BLaER1 (cell line): ENCODE data around the gene SOCS3.

Source experiments
- H3K27ac ChIP-seq: shearing (Covaris generic); formaldehyde crosslinking; 2 replicates; pipeline ENCODE4 v1.8.1; 2022
- H3K27me3 ChIP-seq: shearing (Covaris generic); formaldehyde crosslinking; 2 replicates; pipeline ENCODE4 v1.8.1; 2022
- H3K36me3 ChIP-seq: shearing (Covaris generic); formaldehyde crosslinking; 2 replicates; pipeline ENCODE4 v1.8.1; 2022
- H3K4me1 ChIP-seq: shearing (Covaris generic); formaldehyde crosslinking; 2 replicates; pipeline ENCODE4 v1.8.1; 2022
- H3K4me2 ChIP-seq: shearing (Covaris generic); formaldehyde crosslinking; 2 replicates; pipeline ENCODE4 v1.8.1; 2022
- H3K4me3 ChIP-seq: shearing (Covaris generic); formaldehyde crosslinking; 2 replicates; pipeline ENCODE4 v1.8.1; 2022
- H3K9ac ChIP-seq: shearing (Covaris generic); formaldehyde crosslinking; 2 replicates; pipeline ENCODE4 v1.8.1; 2022
- H3K9me3 ChIP-seq: shearing (Covaris generic); formaldehyde crosslinking; 2 replicates; pipeline ENCODE4 v1.8.1; 2022
- H4K20me1 ChIP-seq: shearing (Covaris generic); formaldehyde crosslinking; 2 replicates; pipeline ENCODE4 v1.8.1; 2022
- Cebpa-rat ChIP-seq: shearing (Covaris generic); IDR thresholded peaks from 2 replicates; pipeline ENCODE4 v1.8.1; 2022

Gene SOCS3

DNA sequence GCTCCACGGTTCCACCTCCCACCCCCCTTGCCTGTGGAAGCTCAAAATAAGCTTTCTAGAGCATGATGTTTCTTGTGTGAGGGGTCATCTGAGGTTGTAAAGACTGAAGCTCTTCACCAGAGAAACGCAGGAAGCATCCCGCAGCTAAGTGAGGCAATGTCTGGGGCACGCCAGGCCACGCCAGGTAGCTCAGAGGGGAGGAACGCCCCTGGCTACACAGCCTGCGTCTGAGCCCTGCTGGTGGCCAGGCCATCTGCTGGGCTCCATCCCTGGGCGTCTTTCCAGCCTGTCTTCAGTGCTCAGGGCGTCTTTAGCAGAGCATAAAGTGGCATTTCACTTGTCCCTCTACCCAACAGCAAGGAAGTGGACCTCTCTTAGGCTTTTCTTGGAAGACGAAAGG lies 15.2 kb downstream of the SOCS3 start:
- no peak for TF ChIP-seq Cebpa-rat
- Histone ChIP-seq H3K9me3 (no peaks in the 10 kb centered on the region), H3K4me2 (no peak overlapping the region), H3K9ac (no peak overlapping the region), H4K20me1 (peaks cover 9% of the 10 kb centered on the region; the same call in 1 of the 2 replicates), H3K27ac (no peak overlapping the region), H3K4me1 (peaks cover 37% of the 10 kb centered on the region), H3K36me3 (no peaks in the 10 kb centered on the region), H3K4me3 (no peak overlapping the region), H3K27me3 (peaks cover 53% of the 10 kb centered on the region)

DNA sequence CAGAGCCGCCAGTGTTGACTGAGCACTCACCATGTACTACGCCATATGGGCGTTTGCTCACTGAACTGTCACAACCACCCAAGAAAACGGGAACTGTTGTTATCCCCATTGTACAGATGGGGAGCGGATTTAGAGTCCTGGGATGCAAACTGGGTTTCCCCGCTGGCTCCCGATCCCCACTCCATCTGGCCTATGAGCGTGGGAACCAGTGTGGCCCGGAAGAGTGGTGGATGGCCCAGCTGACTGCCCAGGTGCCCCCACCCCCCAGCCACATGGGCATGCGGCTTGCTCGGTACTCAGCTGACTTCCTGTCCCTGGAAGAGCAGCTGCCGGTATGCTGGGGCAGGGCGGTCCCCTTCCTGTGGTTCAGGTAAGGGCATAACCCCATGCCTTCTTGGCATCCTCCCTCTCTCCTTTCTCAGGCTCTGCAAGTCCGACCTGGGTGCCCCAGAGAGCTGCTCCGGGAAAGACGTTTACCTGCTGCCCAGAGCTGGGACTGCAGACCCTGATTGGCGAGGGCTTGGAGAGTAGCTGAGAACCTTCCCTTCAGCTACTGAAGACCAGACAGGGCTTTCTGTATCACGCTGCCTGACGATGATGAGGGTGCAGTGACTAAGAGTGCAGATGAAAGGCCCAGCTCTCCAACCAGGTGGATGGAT lies 16.2 kb downstream of the SOCS3 start:
- Histone ChIP-seq H3K9ac (no peak overlapping the region), H3K9me3 (no peaks in the 10 kb centered on the region), H3K27me3 (peaks cover 56% of the 10 kb centered on the region), H3K36me3 (no peaks in the 10 kb centered on the region), H3K4me2 (peak overlapping the region; percentile 90), H3K27ac (no peak overlapping the region), H4K20me1 (peaks cover 9% of the 10 kb centered on the region; the same call in 1 of the 2 replicates), H3K4me3 (no peak overlapping the region), H3K4me1 (peaks cover 38% of the 10 kb centered on the region)
- TF ChIP-seq Cebpa-rat = no peak

DNA sequence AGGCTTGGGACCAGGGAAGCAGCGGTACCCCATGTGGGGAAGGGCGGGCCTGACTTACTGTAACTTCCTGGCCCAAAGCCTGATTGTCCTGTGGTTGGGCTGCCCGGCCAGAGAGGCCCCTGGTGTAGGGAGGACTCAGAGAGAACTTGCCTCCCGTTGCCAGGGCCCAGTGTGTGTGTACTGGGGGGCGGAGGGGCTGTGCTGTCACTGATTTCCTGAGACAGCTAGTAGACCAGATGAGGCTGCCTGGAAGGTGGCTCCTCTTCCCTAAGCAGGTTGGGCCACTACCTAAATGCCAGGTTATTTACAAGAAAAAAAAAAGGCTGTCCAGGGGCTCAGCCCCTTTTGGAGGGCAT lies 16.7 kb downstream of the SOCS3 start:
- Histone ChIP-seq H3K4me3 (no peak overlapping the region), H4K20me1 (peaks cover 9% of the 10 kb centered on the region; the same call in 1 of the 2 replicates), H3K27ac (no peak overlapping the region), H3K4me2 (peak overlapping the region; percentile 90), H3K9ac (no peak overlapping the region), H3K4me1 (peaks cover 39% of the 10 kb centered on the region), H3K27me3 (peaks cover 56% of the 10 kb centered on the region), H3K36me3 (no peaks in the 10 kb centered on the region), H3K9me3 (no peaks in the 10 kb centered on the region)
- no peak for TF ChIP-seq Cebpa-rat

DNA sequence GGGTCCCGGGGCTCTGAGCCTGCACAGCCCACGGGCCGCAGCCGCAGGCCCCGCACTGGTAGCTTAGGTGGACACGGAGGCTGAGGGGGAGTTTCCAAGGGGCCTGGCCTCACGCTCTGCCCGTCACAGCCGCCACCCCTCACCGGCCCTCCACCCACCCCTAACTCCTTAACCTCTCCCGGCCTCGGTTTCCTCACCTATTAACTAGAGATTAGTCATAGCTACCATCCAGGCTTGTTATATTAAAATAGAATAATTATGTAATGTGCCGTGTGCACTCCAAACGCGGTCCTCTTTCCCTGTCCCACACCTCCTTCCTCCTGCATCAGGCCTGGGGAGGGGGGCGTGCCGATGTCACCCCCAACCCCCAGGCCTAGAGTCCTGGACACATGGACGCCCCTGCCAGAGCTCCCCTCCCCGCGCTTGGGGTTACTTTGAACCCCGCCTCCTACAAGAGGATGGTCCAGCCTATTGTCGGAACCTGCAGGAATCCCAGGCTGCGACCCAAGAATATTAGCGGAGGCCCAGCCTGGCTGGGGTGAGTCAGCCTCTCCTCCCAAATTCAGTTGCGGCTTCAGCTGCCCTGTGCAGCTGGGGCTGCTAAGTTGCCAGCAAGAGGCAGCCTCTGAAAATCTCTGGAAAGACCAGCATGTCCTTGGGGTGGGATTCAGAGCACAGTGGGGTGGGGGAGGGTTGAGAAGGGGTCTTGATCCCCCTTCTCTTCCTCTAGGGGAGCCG lies 17.3 kb downstream of the SOCS3 start:
- Histone ChIP-seq H3K36me3 (no peaks in the 10 kb centered on the region), H3K9me3 (no peaks in the 10 kb centered on the region), H3K4me3 (peak overlapping the region; percentile 61), H3K27me3 (peaks cover 56% of the 10 kb centered on the region), H3K9ac (no peak overlapping the region), H4K20me1 (peaks cover 9% of the 10 kb centered on the region; the same call in 1 of the 2 replicates), H3K27ac (no peak overlapping the region), H3K4me2 (peak overlapping the region; percentile 90), H3K4me1 (peaks cover 43% of the 10 kb centered on the region)
- no peak for TF ChIP-seq Cebpa-rat

DNA sequence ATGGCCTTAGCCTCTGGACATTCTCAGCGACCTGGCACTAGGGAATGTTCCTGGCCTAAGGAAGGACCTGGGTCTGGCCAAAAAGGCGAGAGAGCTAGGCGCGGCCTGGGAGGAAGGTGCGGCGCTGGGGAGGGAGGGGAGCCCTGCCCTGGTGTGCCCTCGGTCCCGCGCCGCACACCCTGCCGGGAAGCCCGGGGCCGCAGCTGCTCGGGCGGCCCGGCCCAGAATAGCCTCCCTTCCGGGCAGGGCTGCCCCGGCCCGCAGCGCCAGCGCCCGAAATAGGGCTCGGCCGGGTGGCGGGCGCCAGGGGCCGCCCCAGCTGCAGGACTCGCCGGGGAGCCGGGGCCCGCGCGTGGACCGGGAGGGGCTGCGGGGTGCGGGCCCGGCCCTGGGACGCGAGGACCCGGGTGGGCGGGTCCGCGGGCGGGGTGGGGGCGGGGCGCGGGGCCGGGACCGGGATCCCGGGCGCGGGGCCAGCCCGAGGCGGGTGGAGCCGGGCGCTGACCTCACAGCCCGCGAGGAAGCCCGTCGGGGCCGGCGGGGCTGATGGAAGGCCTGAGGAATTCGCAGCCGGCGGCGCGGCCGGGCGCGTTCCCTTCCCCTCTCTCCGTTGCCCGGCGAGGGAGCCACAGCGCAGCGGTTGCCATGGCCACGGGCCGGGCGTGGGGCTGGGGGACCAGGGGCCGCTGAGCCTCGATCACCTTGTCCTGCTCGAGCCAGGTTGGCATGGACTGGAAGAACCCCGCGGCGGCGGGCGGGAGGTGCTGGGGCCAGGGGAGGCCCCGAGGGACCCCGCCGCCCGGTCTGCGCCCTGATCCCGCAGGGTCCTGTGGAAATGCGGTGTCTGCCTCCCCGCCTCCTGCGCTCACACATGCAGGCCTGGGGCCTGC lies 18.1 kb downstream of the SOCS3 start:
- no peaks in the 10 kb centered on the region for H3K9me3 ChIP-seq
- peak overlapping the region; percentile 61 for H3K4me3 ChIP-seq
- peaks cover 51% of the 10 kb centered on the region for H3K4me1 ChIP-seq
- peak overlapping the region; percentile 90 for H3K4me2 ChIP-seq
- peaks cover 9% of the 10 kb centered on the region; the same call in 1 of the 2 replicates for H4K20me1 ChIP-seq
- no peak overlapping the region for H3K27ac ChIP-seq
- H3K9ac ChIP-seq = no peak overlapping the region; the same call in 1 of the 2 replicates
- no peaks in the 10 kb centered on the region for H3K36me3 ChIP-seq
- peaks cover 56% of the 10 kb centered on the region for H3K27me3 ChIP-seq
- no peak for TF ChIP-seq Cebpa-rat

DNA sequence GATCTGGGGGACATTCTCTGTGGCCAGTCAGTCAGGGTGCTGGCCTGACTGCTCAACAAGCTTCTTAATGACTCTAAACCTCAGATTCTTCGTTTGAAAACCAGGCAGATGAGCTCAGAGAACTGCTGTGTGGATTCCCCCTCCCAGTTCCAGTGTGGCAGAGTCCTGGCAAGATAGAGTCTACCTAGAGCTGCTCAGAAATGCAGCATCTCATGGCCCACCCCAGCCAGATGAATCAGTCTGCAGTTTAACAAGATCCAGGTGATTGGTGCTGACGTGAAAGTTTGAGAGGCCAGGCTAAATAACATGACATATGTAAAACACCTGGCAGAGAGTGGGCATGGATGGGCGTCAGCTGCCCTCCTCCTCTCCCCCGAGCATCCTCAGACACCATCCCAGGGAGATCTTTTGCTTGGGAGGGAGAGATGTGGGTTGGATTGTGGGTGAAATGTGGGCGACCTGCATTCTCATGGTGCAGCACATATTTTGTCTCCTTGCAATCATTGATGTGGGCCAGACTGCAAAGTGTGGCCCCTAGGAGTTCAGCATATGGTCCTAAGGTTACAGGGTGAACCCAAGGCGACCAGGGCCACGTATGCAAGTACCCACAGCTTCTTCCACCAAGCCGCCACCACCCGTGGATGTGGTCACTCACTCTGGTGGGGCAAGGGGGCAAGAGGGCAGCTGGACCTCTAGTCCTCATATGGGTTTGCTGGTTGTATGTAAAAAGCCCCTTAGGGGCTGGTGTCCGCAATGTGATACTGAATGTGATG lies 19.5 kb downstream of the SOCS3 start:
- H3K27me3 ChIP-seq = peaks cover 56% of the 10 kb centered on the region
- H3K36me3 ChIP-seq = no peaks in the 10 kb centered on the region
- no peak overlapping the region for H3K27ac ChIP-seq
- TF ChIP-seq Cebpa-rat = no peak
- no peaks in the 10 kb centered on the region for H3K9me3 ChIP-seq
- peaks cover 9% of the 10 kb centered on the region; the same call in 1 of the 2 replicates for H4K20me1 ChIP-seq
- H3K9ac ChIP-seq = no peak overlapping the region
- peaks cover 51% of the 10 kb centered on the region for H3K4me1 ChIP-seq
- no peak overlapping the region for H3K4me3 ChIP-seq
- no peak overlapping the region for H3K4me2 ChIP-seq

DNA sequence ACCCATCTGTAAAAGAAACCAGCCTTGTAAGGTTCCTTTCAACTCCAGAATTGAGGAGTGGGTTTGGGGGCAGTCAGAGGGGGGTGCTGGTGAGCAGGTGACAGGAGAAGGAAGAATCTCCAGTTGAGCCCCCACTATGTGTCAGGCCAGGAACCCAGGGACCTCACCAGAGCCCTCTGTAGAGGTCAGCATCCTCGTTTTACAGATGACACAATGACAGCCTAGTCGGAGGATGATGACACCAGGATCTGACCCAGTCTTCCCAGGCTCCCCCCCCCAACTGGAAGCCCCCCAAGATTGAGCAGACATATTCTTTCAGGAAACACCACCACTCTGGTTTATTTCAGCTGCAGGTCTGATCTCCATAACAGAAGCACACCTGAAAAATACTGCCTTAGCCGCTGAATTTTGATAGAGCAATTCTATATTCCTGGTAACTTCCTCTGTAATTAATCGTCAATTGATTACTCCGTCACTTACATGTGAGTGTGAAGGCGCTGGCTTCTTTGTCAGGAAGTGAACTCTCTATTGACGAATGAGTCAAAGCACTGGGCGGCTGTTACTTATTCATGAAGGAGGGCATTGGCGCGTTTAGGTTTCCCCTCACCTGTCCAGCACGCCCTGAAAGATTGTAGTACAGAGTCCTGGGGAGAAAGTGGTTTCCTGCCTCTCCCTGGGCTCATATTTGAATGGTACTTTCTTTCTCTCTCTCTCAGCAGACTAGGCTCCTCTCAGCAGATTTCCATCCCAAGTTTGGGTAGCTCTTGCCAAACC lies 21.2 kb downstream of the SOCS3 start:
- Histone ChIP-seq H3K27ac (no peak overlapping the region), H3K9me3 (no peaks in the 10 kb centered on the region), H3K27me3 (peaks cover 43% of the 10 kb centered on the region), H4K20me1 (peaks cover 9% of the 10 kb centered on the region; the same call in 1 of the 2 replicates), H3K36me3 (no peaks in the 10 kb centered on the region), H3K4me3 (no peak overlapping the region), H3K9ac (no peak overlapping the region), H3K4me2 (peak overlapping the region; percentile 67), H3K4me1 (peaks cover 46% of the 10 kb centered on the region)
- no peak for TF ChIP-seq Cebpa-rat

DNA sequence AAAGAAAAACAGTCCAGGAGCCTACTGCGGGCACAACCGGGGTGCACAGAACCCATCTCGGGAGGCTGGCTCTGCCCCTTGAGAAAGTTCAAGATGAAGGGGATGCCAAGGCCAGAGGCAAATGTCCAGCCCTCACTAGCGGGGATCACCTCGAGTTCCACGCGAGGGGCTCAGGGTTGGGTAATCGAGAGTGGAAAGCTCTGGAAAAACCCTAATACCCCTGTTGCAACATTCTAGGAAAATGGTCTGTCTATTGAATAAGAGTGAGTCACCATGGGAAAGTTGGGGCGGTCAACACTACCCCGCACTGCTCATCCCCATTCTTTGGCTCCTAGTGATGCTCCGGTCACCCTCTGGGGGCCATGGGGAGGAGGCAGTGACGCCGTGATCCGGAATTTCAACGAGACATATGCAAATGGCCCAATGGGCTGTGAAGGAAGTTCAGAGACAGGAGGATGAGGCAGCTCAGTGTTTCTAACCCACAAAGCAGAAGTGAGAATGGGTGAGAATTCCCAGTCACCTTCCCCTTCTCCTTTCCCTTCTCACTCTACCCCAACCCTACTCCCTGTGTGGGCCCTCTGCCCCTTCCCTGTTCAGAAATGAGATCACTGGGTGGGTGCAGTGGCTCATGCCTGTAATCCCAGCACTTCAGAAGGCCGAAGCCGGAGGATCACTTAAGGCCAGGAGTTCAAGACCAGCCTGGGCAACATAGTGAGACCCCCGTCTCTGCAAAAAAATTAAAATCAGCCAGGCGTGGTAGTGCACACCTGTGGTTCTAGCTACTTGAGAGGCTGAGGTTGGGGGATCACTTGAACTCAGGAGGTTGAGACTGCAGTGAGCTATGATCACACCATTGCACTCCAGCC lies 22.4 kb downstream of the SOCS3 start:
- H3K4me1 ChIP-seq = peaks cover 39% of the 10 kb centered on the region
- no peak for TF ChIP-seq Cebpa-rat
- H4K20me1 ChIP-seq = peaks cover 6% of the 10 kb centered on the region; the same call in 1 of the 2 replicates
- H3K9ac ChIP-seq = no peak overlapping the region
- H3K27ac ChIP-seq = no peak overlapping the region
- H3K27me3 ChIP-seq = peaks cover 31% of the 10 kb centered on the region
- no peak overlapping the region for H3K4me3 ChIP-seq
- H3K36me3 ChIP-seq = no peaks in the 10 kb centered on the region
- peak overlapping the region; percentile 67 for H3K4me2 ChIP-seq
- no peaks in the 10 kb centered on the region for H3K9me3 ChIP-seq
